MG63 (cell line): ENCODE data around the gene ENPP7. TPM values are rescaled to one million over a fixed set of nuclear protein-coding genes. Genes with fewer than 3 reads are reported as not detected.
A peak's percentile ranks its signal among the peaks of the same experiment; 100 is the strongest.

Experiments
- DNase-seq: peaks from one replicate; pipeline ENCODE4 v3.0.0-alpha.2; 2020
- H3K27me3 ChIP-seq: fragments of 250-450 bp; sonication (Bioruptor Pico); 2 replicates; pipeline ENCODE4 v1.5.1; 2020; ENCODE audit warnings: mild to moderate bottlenecking, moderate library complexity
- H3K36me3 ChIP-seq: fragments of 250-450 bp; sonication (Bioruptor Pico); 2 replicates; pipeline ENCODE4 v1.5.1; 2020; ENCODE audit warnings: mild to moderate bottlenecking, moderate library complexity
- H3K4me3 ChIP-seq: fragments of 250-450 bp; sonication (Bioruptor Pico); 2 replicates; pipeline ENCODE4 v1.5.1; 2020; ENCODE audit warnings: mild to moderate bottlenecking, moderate library complexity
- H3K9me3 ChIP-seq: fragments of 250-450 bp; sonication (Bioruptor Pico); 2 replicates; pipeline ENCODE4 v1.5.1; 2020; ENCODE audit warnings: mild to moderate bottlenecking, moderate library complexity
- total RNA-seq: library from RNA; depleted of rRNA; stranded (reverse); fragments of >200 nt; shearing (Covaris generic); gene quantifications from 2 replicates; pipeline ENCODE4 v1.2.3, GENCODE V29; 2014; ENCODE audit warnings: low replicate concordance

ENPP7 gene
- total RNA-seq, 1 experiment from 2014 or later = not detected

DNA sequence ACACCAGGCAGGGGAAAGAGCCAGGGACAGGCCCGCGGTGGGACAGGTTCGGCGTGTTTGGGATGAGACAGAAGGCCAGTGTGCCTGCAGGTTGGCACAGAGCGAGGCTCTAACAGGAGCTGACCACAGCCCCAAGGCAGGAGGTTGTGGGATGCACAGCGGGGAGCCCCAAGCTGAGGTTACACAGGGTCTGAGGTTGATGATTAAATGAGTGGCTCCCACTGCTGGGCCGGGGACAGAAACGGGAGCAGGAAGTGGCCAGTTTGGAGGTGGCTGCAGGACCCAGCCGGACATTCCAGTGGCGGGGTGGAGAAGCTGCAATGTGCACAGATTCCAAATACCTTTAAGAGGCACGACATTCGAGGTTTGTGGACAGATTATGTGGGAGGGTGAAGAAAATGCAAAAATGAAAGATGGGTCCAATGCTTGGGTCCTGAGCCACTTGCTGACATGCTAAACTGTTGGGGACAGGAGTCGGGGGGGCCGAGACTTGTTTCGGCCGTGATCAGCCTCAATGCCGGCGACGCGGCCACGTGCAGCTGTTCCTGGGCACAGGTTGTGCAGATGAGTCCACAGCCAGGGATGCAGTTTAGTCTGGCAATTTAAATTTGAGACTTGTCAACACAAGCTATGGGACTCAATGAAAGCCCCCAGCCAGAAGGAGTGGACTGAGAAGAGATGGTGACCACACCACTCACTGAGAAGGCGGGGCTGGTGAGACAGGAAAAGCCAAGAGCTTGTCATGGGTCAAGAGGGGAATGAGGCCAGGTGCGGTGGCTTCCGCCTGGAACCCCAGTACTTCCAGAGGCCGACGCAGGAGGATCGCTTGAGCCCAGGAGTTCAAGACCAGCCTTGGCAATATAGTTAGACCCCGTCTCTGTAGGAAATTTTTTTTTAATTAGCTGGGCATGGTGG is 8.7 kb downstream of the ENPP7 start:
- Histone ChIP-seq H3K9me3 (no peaks in the 10 kb centered on the region), H3K27me3 (peaks cover 19% of the 10 kb centered on the region), H3K4me3 (no peak overlapping the region), H3K36me3 (no peaks in the 10 kb centered on the region)
- DNase-seq = no peak

DNA sequence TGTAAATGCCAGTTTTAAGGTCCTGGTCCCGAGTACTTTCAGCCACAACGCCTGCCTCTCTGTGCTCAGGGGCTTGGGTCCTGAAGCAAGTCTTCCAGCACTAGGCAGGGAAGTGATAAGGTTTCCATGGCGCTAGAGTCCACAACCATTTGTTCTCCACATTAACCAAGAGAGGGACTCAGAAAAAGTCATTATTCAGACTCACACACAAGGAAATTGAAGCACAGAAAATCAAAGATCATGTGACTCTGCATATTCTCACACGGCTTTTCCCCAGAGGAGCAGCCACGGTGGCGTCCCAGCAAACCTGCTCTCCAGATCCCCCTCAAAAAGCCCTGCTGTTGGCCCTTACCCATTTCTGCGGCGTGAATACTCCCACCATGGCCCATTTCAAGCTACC is 9.7 kb downstream of the ENPP7 start:
- H3K36me3 ChIP-seq = no peaks in the 10 kb centered on the region
- peaks cover 19% of the 10 kb centered on the region for H3K27me3 ChIP-seq
- no peak overlapping the region for H3K4me3 ChIP-seq
- no peaks in the 10 kb centered on the region for H3K9me3 ChIP-seq
- no peak for DNase-seq

DNA sequence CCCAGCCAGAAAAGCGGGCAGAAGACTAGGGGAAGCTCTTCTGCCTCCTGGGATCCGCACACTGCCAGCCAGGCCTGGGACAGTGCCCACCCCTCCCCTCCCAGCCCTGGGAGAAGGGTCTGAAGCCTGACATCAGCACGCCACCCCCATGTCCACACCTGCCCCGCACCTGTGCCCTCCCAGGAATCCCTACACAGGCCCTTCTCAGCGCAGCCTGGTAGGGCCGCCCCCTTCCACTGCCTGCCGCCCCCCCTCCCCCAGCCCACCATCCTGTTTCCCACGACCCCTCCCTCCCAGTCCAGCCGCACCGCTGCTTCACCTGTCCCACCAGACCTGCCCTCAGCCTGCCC is 10.6 kb downstream of the ENPP7 start:
- DNase-seq = no peak
- Histone ChIP-seq H3K27me3 (peaks cover 19% of the 10 kb centered on the region), H3K9me3 (no peaks in the 10 kb centered on the region)

DNA sequence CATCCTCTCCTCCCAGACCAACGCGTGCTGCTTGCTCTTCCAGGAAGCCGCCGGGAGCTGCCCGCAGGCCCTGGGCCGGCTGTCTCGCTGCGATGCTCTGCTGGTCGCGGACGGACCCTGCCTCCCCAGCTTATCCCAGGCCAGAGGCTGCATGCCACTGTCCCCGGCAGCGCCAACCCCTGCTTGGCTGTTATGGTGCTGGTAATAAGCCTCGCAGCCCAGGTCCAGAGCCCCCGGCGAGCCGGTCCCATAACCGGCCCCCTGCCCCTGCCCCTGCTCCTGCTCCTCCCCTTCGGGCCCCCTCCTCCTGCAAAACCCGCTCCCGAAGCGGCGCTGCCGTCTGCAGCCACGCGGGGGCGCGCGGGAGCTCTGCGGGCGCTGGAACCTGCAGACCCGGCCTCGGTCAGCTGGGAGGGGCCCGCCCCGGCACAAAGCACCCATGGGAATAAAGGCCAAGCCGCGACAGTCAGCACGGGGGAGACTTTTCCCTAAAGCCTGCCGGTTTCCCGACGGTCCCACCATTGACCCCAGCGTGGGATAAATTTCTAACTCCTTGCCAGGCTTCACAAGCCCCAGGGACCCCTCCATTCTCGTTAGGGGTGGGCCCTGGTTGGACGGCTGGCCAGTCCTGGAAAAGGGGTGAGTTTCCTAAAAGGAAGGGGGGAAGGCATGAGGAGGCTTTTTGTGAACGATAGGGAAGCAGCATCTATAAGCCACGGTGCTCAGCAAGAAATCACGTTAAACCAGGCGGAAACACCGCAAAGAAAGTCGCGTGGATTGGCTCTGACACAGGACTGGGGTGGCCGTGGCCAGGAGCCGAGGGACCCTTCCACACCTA is 11.2 kb downstream of the ENPP7 start:
- Histone ChIP-seq H3K27me3 (peaks cover 19% of the 10 kb centered on the region), H3K9me3 (no peaks in the 10 kb centered on the region), H3K4me3 (no peak overlapping the region), H3K36me3 (no peaks in the 10 kb centered on the region)
- peak; percentile 73 for DNase-seq

More for the DNA sequence above, 10.6 kb downstream of the ENPP7 start:
- Histone ChIP-seq H3K36me3 (no peaks in the 10 kb centered on the region), H3K4me3 (no peak overlapping the region)

DNA sequence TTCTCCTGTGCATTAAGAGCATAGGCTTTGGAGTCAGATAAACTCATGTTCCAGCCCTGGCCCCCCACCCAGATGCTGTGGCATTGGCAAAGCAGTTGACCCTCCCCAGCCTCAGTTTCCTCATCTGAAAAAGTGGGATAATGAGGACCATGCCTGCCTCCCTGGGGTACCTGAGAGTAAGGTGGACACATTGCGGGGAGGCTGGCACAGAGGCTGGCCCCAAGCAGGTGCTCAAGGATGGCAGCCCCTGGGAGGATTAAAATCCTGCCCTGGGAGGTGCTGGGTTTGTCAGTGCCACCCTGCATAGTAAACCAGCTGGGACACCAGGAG is 11.8 kb downstream of the ENPP7 start:
- H3K4me3 ChIP-seq = no peak overlapping the region
- no peak for DNase-seq
- no peaks in the 10 kb centered on the region for H3K9me3 ChIP-seq
- H3K36me3 ChIP-seq = no peaks in the 10 kb centered on the region
- H3K27me3 ChIP-seq = peaks cover 19% of the 10 kb centered on the region

DNA sequence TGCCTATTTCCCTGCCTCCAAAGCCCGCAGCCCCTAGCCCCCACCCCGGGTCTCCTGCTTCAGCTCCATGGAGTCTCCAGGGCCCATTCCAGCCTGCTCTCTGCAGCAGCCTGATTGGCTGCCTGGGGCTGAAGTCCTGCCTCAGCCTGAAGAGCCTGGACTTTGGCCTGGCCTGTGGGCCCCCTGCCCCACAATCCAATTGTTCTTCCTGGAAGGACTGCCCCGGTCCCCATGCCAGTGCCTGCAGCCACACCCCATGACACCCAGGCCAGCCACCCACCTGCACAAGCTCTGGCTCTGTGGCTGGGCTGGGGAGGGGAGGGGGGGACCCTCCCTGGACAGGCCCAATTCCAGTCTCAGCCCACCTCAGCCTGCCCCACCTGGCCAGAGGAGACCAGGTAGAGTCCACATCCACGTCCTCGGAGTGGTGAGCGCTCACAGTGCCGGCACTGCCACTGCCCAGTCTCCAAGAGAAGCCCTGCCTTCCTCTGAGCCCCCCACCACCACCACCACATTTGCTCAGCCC is 12.3 kb downstream of the ENPP7 start:
- Histone ChIP-seq H3K9me3 (no peaks in the 10 kb centered on the region), H3K36me3 (no peaks in the 10 kb centered on the region), H3K27me3 (peaks cover 19% of the 10 kb centered on the region), H3K4me3 (no peak overlapping the region)
- no peak for DNase-seq

DNA sequence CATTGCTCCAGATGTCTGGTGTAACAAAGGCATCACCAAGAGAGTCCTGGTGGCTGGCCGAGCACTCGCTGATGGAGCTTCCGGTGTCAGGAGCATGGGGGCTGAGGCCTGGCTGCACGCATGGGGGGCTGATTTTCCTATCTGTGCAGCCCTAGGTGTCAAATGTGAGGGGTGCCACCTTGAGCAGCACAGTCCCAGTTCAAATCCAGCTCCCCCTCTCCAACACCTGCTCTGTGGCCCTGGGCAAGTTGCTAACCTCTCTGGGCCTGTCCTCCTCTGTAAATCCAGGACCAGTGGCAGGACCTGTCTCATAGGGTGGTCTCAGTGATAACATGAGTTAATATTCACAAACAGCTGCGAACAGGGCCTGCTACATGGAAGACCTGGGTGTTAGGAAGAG is 12.9 kb downstream of the ENPP7 start:
- peaks cover 19% of the 10 kb centered on the region for H3K27me3 ChIP-seq
- no peak for DNase-seq
- H3K36me3 ChIP-seq = no peaks in the 10 kb centered on the region
- no peak overlapping the region for H3K4me3 ChIP-seq
- H3K9me3 ChIP-seq = no peaks in the 10 kb centered on the region

DNA sequence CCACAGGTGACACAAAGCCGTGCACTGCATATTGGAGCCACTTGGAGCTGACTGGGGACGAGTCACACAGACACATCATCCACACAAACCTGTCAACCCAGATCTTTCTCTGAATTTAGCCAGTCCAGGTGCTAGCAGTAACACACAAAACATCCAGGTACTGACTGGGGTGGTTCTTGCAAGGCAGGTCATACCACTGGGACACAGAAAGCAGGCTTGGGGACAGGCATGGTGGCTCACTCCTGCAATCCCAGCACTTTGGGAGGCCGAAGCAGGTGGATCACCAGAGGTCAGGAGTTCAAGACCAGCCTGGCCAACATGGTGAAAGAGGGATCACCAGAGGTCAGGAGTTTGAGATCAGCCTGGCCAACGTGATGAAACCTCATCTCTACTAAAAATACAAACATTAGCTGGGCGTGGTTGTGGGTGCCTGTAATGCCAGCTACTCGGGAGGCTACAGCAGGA is 14.9 kb downstream of the ENPP7 start:
- DNase-seq = no peak
- peaks cover 7% of the 10 kb centered on the region for H3K27me3 ChIP-seq

DNA sequence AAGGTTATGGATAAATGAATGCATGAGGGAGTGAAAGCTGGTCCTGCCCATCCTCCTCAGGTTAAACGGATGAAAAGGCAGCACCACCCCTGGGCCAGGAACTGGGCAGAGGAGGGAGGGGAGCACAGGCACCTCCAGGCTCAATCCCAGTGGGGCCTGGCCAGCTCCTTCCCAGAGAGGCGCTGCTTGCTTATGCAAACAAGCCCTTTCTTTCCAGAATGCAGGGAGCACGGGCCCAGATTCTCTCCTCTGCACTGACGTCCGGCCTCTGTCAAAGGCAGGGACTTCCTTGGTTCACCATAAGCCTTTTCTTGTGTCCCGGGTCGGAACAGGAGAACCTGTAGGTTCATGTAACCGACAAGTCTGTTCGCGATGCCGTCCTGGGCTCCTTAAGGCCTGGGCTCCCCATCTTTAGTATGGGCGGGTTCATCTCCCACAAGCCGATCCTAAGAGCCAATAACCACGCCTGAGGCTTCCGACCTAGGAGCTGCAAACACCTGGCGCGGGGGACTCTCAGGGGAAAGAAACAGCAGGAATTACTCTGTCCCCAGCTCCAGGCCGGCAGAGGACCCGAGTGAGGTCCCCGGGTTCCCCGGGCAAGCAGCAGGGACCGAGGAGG is 16.3 kb downstream of the ENPP7 start:
- no peak for DNase-seq
- H3K9me3 ChIP-seq = no peaks in the 10 kb centered on the region
- H3K36me3 ChIP-seq = no peaks in the 10 kb centered on the region
- no peak overlapping the region for H3K4me3 ChIP-seq
- no peaks in the 10 kb centered on the region; the same call in 1 of the 2 replicates for H3K27me3 ChIP-seq

More for the DNA sequence above, 14.9 kb downstream of the ENPP7 start:
- H3K36me3 ChIP-seq = no peaks in the 10 kb centered on the region
- H3K4me3 ChIP-seq = no peak overlapping the region
- H3K9me3 ChIP-seq = no peaks in the 10 kb centered on the region

DNA sequence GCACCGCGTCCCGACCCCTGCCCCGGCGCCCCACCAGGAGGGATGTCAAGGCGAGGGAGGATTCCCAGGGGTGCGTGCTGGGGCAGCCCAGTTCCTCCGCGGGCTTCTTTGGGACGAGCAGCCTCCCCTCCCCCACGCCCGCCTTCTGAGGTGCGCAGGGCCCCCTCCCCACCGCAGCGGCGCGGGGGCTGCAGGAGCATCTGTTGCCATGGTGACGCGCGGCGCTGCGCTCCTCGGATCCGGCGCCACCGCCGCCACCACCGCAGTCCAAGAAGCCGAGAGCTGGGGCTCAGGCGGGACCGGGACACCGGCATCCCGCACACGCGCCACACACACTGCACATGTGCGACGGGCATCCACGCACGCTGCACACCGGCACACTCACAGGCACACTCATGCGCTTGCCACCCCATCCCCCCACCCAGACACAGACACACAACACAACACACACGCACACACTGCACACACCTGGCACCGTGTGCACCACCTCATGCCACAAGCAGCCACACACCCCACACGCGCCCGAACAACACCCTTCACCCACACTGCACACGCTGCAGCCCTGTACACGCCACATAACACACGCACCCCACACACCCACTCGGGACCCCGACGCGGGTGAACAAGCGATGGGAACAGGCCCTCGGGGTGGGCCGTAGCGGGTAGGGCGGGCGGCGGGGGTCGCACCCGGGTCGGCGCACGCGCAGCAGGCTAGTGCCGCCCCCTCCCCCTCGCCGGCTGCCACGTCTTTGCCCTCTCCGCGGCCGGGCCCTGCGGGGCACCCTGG is 17.0 kb downstream of the ENPP7 start:
- no peak for DNase-seq
- no peak overlapping the region for H3K4me3 ChIP-seq
- no peaks in the 10 kb centered on the region for H3K36me3 ChIP-seq
- H3K9me3 ChIP-seq = no peaks in the 10 kb centered on the region
- no peaks in the 10 kb centered on the region; the same call in 1 of the 2 replicates for H3K27me3 ChIP-seq

DNA sequence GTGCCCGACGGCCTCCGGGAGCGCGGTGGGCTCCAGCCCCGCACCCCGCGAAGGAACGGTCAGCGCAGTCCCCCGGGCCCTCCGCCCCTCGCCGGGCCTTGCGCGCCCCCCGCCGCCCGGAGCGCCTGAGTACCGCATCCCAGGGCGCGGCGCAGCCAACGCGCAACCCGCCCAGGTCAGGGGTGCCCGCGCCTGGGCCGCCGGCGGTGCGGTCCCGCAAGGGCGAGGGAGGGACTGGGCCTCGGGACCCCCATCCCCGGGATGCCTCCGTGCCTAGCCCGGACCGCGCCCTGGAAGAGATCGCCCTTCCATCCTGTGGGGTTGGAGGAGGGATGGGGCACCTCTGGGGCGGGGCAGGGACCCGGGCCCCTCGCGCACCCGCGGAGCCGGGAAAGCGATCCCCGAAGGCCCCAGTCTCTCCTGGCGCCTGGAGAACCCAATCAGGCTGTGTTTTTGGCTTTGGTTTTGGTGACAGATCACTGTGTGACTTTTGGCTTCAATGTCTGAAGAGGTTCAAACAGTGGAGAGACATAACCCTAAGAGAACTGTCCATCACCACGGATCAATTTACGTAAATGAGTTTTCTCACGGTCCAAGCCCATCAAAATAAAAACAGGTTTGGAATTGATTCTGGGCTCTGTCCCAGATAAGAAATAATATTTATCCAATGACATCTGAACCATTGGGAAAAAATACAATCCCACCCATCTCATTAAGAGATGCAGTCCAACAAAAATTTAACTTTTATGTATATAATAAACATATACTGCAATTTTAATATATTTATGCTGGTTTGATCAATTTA is 17.8 kb downstream of the ENPP7 start:
- no peaks in the 10 kb centered on the region for H3K36me3 ChIP-seq
- DNase-seq = no peak
- no peaks in the 10 kb centered on the region for H3K9me3 ChIP-seq
- no peak overlapping the region for H3K4me3 ChIP-seq
- peaks cover 2% of the 10 kb centered on the region; the same call in 1 of the 2 replicates for H3K27me3 ChIP-seq

DNA sequence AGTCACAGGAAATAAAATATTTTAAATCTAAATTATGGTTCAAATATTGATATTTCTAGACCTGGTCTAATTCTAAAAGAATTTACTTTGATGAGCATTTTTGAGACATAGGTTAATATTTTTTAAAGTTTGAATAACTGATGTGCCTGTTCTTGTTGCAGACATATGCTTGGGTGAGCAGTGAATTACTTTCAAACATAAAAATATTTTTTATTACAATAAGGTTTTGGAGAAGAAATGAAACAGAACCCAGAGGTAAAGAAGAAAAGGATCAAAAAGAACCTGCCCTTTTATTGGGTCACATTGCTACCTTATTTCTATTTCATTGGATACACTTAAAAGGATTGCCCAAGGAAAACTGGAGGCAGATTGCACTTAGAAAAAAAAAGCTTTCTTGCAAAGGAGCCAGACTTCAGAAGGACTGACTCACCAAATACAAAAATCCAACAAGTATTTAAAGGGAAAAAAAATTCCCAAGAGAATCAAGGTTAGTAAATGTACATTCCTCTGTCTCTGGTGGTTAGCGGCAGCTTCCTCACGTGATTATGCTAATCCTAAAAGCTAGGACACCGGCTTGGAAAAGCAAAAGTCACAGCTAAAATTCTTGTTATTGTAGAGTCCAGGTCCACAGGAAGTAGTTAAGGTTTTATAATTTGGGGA is 18.5 kb downstream of the ENPP7 start:
- H3K9me3 ChIP-seq = no peaks in the 10 kb centered on the region
- no peaks in the 10 kb centered on the region for H3K36me3 ChIP-seq
- H3K4me3 ChIP-seq = no peak overlapping the region
- DNase-seq = peak; percentile 27
- peaks cover 4% of the 10 kb centered on the region; the same call in 1 of the 2 replicates for H3K27me3 ChIP-seq

DNA sequence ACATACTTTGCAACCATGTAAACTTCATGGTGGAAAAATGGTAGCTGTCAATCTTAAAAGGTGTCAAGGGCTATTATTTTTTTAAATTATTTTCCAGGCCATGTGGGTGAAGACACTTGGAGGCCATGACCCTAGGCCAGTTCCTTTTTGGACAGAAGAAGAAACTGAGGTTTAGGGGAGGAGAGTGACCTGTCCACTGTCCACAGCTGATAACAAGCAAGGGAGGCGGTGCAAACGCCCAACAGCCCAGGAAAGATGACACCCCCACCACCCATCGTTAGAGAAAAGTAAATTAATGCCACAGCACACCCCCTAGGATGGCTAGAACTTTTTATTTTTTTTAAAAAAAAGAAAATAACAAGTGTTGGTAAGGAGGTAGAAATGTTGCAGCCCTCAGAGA is 19.2 kb downstream of the ENPP7 start:
- Histone ChIP-seq H3K27me3 (peaks cover 4% of the 10 kb centered on the region; the same call in 1 of the 2 replicates), H3K36me3 (no peaks in the 10 kb centered on the region), H3K9me3 (no peaks in the 10 kb centered on the region), H3K4me3 (no peak overlapping the region)
- DNase-seq = no peak

DNA sequence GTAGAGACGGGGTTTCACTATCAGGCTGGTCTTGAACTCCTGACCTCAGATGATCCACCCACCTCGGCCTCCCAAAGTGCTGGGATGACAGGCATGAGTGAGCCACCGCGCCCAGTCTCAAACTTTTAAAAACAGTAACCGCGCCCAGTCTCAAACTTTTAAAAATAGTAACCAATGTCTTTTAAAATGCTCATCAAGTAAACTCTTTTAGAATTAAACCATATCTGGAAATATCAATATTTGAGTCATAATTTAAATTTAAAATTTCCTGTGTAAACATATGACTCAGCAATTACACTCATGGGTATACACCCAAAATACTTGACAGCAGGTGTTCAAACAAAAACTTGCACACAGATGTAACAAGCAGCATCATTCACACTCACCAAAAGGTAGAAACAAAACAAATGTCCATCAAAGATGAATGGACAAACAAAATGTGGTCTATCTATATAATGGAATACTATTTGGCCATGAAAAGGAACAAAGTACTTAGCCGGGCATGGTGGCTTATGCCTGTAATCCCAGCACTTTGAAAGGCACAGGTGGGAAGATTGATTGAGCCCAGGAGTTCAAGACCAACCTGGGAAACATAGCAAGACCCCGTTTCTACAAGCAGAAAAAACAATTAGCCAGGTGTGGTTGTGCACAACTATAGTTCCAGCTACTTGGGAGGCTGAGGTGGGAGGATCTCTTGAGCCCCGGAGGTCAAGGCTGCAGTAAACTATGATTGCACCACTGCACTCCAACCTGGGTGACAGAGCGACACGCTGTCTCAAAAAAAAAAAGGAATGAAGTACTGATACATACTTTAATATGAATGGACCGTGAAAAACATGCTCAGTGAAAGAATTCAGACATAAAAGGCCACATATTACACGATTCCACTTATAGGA is 20.2 kb downstream of the ENPP7 start:
- H3K4me3 ChIP-seq = no peak overlapping the region

More for the DNA sequence above, 20.2 kb downstream of the ENPP7 start:
- Histone ChIP-seq H3K27me3 (peaks cover 4% of the 10 kb centered on the region; the same call in 1 of the 2 replicates), H3K9me3 (no peaks in the 10 kb centered on the region), H3K36me3 (no peaks in the 10 kb centered on the region)
- no peak for DNase-seq
